Activated CD4-positive, CD25-positive, alpha-beta regulatory T cell treated with anti-CD3 and anti-CD28 coated beads, Interleukin-2, amount 50 U/mL, for 16 hours (primary cell): ENCODE results near the gene RALGAPA2.

ENCODE experiments used
- DNase-seq: peaks from one replicate; pipeline ENCODE4 v3.0.0-alpha.2; 2020; ENCODE audit warnings: low read depth, low spot score

The RALGAPA2 gene

DNA sequence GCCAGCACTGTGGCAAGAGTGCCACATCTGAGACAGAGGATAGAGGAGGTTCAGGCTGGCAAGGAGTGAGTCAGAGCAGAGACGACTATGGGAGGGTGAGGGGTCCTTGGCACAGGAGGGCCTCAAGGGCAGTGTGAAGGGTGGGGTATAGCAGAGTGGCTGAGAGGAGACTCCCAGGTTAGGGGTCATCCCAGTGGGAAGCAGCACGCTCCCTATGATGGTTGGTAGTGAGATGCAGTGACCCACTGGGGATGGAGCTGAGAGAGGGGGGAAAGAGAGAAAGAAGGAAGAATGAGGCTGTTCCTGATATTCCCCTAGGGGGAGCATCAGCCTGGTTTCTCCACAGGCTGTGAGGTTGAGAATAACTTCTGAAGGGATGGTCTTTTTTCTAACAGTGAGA, 247.2 kb downstream of the RALGAPA2 start:
- no peak for DNase-seq

DNA sequence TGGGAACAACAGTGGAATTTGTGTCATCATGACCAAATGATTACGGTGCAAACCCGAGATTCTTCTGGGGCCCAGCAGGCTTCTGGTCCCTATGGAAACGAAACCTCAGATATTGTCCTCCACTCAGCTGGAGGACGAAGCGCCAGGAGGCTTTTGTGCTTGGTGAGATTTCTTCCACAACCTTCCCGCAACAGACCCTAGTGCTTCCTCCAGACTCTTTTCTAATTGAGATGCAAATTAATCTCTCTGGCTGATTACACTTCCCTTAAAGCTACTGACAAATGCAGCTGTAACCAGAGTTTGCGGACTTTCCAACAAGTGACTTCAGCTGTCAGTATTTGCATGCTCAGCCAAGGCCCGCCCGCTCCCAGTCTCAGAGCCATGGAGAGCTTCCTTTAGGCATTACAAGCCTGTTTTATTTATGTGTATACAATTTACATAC, 248.5 kb downstream of the RALGAPA2 start:
- no peak for DNase-seq

DNA sequence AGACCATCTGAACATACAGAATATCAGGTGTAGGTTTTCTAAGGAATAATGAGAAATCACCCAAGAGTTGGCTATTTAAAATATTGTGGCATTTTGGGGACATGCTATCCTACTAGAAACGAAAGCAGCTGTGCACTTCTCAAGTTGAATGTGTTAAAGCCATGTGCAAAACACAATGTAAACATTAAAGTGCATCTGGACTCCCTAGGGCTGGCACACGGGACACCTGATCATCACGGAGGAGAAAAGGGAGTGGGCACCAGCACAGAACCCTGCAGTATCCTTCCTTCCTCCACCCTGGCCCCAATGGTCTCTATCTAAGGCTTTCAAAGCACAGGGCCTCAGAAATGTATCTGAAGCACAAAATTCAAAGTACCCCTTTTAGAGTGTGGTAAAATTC, 250.3 kb downstream of the RALGAPA2 start:
- DNase-seq, result no peak

DNA sequence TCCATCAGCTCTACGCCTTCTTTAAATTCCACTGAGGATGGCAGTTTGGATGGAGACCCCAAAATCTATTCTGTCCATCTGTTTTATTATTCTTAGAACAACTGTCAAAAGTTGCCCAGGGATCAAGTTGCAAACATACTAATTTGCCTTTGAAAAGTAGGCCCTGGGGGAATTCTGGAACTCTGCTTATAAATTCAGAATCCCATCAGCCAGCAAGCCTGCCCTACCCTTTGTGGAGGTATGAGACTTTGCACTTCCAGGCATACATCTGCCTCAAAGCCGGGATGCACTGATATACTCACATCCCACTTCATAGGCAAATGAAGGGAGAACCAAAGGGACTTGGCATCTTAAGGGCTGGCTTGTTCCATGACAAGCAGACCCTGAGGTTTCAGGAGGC, 250.9 kb downstream of the RALGAPA2 start:
- no peak for DNase-seq

DNA sequence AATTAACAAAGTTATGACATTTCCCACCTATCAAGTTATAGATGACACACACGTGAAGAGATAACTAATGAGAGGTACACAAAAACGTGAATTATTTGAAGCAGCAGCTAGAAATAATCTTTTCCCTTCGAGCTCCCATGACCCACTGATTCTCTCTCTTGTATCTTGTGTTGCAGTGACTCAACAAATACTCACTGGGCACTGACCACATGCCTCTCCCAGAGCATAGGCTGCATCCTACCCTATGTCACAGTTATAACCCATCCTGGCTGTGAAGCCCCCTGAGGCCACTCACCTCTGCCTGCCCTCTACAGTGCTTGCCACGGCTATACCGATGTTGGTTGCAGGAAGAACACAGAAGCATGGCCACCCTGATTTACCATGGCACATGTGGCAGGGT, 252.7 kb downstream of the RALGAPA2 start:
- no peak for DNase-seq

DNA sequence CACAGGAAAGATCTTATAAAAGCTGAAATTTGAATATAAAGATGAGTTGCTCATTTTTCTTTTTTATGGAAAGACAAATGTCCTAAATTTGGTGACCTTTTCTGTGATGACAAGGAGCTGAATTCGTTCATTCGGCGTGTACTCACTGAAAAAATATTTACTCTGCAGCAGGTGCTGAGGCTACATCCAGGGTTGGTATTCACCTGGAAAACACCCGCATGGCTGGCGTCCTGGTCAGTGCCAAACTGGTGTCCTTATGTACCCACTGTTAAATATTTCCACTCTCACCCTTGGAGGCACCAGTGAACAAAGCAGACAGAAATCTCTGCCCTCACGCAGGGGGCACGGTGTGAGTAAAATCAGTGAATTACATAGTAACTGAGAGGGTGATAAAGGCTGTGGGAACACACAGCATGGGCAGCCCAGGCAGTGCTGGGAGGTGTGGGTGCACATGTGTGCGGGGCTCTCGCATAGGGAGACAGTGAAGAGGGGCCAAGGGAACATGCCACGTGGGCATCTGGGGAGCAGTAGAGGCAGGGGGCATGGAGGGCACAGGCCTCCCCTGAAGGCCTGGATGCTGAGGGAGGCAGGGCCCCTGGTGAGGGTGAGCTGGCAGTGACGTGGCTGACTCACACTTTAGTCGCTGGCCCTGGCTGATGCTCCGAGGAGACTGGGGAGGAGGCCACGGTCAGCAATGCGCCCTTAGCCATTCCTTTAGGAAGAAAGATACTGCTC, 254.9 kb downstream of the RALGAPA2 start:
- no peak for DNase-seq

DNA sequence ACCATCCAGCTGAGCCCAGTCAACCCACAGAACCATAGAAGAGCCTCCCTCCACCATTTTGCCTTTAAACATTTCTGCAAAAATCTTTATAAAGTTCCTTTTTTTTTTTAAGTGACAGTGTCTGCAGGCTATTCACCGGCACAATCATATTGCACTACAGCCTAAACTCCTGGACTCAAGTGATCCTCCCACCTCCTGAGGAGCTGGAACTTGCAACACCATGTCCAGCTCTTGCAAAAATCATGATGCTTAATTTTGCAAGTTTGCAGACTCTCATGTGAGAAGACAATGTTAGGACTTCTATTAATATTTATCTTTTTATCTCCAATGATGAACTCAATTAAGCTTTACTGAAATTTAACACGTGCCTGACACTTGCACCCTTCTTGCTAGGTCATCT, 255.7 kb downstream of the RALGAPA2 start:
- DNase-seq, result no peak

DNA sequence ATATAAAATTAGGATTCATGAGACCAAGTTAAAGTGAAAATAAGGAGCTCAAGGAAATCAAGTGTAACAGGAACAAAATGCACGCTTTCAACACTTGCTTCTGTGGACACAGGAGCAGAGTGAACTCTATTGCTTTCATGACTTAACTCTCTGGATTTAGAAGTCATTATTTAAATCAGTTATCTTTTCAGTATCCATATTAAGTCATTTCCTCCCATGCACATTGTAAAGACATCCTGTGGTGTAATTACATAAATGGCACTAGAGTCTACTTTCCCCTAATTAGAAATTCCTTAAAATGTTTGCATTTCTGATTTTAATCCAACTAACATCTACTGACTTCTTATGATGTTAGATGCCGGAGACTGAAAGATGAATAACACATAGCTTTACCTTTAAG, 256.5 kb downstream of the RALGAPA2 start:
- DNase-seq, result no peak

DNA sequence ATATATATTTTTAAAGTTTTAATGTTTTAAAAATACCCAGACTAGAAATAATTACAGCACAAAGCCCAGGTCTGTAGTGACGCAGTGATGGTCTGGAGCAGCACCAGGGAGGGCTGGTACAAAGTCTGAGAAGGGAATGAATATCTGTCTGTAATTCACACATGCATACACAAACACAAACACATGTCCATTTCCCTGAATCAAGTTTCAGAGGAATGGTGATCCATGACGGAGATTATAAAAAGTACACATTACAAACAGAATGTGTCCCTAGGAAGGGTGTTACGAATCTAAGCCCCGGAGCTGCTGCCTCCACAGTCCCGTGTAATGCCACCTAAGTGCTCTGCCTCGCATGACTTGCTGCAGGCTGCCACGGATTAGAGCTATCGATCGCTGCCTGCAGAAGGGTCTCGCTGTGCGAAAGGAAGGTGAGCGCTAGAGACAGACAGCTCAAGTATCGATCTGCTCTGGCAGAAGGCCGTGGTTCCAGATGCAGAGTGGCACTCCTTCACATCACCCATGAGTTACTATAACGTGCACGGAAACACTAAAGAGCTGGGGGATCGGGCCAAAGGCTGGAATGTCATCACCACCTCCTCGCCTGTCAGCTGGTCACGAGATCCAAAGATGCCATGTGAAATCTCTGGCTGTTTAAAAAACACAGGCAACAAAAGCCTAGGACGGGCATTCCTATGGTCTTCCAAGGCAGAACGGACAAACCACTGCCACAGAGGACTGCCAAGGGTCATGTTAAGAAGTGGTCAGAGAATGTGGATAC, 257.4 kb downstream of the RALGAPA2 start:
- DNase-seq, result no peak

DNA sequence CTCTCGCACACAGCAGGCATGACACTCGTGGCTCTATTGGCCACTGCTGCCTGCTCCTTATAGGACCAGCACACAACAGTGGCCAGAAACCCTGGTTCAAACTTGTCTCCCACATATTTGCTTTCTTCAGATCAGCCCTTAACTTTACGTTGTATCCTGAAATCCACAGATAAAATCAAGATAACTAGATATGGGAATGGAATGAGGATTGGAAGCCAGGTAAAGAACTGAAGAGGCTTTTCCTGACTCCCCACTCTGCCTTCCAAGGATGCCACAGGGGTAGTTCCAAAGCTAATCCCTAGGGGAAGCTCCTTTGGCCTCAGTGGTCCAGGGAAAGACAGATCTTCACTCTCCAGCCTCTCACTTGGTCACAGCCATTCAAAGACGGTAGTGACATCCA, 258.1 kb downstream of the RALGAPA2 start:
- DNase-seq, result no peak

DNA sequence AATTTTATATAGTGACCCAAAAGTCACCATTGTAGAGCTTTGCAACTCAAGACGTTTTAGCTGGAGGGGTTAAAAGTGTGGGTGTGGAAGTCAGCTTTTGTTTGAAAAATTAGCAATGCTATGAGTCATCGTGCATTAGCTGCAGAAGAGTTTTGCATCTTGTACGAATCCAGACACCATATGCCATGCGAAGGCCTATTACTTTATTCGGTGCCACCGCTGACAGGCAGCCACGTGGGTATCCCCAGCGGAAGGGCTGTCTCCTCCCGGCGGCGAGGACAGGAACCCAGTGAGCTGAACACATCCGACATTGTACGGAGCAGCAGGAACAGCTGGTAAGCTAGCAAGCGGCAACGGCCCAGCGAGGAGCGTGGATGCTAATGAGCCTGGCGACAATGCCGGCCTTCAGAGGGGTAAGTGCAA, 260.2 kb downstream of the RALGAPA2 start:
- peak; percentile 12 for DNase-seq

DNA sequence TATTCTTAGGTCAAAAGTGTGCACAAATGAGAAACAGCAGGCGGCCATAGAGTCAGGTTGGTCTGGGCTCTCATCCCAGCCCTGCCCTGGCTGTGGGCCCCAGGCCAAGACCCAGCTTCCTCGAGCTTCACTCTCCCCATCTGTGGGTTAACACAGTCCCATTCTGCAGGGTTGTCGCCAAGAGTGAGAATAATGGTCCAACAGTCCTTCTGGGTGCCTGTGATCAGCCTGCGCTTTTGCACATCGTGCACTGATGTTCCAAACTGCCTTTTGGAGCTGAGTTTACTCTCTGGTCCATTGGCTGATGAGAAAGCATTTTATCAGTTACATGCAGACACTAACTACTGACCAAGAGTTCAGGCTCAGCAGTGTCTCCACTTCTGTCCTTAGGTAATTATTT, 261.9 kb downstream of the RALGAPA2 start:
- DNase-seq, result no peak

DNA sequence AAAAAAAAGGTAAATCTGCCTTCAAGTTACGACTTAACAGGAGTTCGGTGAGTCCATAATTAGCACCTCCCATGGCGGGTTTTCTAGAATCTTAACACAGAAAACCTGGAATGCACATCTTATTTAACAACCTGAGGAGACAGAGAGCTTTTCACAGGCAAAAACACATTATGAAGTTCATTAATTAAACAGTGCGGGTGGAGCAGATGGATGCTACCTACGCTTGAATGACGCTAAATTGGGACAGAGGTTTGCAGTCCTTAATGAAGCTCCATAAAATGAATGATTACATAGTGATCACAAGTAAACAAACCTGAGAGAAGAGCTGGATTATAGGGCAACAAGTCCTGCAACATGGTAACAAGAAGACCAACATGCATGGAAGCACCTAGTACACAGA, 263.6 kb downstream of the RALGAPA2 start:
- no peak for DNase-seq

DNA sequence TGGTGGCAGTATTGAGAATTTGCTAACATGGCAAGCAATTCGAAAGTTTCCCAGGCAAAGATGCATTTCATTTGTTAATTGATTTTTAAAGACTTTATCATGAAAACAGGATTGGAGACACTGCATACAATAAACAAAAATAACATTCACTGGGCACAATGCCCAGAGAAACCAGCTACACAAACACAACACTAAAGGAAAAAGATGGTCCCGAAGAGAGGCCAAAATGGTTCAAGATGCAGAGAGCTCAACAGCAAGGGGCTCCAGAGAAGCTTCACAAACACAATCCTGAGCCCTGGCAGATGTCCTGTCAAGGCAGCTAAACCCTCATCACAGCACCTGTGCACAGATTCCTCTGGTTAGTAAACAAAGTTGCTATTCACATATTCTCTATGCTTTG, 265.2 kb downstream of the RALGAPA2 start:
- no peak for DNase-seq

DNA sequence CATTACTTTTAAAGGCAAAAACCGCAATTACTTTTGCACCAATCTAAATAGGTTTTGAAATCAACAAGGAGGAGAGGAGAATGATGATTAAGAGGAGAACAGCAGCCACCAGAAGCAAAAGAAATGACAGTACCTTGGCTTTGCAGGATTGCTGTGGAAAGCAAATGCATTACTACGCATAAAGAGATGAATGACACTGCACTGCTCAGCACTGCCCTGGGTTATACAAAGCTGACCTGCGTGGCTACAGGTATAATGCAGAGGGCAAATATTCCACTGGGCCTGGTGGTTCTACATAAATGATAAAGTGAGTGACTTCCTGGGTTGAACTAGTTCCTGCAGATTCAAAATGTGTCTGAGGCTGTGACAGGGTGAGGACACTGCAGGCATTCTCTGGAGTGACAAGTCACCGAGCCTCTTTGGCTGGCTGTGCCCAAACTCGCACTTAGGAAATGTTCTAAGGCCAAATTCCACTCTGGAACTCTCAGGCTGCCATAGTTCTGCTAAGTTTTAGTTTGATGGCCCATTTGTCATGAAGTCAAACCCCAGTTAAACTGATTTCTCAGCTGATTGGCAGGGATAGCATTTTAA, 265.9 kb downstream of the RALGAPA2 start:
- DNase-seq, result no peak

DNA sequence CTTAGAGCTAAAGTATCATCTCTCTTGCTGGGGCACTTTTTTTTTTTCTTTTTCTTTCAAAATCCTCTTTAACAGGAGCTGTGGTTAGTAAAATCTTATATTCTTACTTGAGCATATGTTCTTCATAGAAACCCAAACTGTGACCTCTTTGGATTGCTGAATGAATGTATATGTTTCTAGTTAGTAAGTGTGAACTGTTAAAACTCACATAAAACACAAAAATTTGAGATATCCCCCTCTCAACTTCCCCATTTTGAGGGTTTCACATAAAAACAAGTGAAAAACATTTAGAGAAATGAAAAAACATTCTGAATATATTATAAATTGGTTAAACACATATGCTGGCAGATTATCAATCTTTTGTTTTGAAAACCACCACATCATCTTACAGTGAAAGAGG, 266.4 kb downstream of the RALGAPA2 start:
- DNase-seq, result no peak

DNA sequence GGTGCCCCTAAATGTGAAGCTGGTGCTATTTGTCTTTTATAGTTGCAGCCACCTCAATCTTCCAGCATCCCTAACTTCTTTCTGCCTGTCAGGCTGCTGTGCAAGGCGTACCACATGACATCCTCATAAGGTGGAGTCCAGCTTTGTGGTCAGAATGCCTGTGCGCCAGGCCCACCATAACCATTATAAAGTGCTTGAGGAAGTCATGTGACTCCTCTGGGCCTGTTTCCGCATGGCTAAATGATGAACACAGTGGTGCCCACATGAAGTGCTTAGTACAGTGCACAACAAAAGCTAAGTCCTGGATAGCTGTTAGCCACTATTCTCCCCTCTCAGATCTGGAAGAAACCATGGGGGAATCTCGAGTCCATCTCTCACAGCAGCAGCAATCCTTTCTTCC, 268.9 kb downstream of the RALGAPA2 start:
- DNase-seq, result no peak

DNA sequence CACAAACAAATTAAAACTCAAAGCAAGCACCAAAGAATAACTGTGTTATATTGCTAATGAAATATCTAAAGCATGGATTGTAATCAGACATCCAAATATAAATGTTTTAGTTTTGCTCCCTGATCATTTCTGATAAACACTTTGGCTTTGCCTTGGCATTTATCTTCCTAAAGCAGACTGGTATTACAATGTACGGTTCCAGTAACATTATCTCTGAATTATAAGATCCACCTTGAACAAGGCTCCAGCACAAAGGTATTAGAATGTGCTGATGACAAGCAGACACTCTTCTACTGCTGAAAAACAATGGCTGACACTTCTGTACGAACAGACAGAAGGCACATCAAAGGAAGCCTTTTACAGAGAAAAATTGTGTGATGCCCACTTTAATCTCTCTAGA, 270.0 kb downstream of the RALGAPA2 start:
- DNase-seq, result no peak

DNA sequence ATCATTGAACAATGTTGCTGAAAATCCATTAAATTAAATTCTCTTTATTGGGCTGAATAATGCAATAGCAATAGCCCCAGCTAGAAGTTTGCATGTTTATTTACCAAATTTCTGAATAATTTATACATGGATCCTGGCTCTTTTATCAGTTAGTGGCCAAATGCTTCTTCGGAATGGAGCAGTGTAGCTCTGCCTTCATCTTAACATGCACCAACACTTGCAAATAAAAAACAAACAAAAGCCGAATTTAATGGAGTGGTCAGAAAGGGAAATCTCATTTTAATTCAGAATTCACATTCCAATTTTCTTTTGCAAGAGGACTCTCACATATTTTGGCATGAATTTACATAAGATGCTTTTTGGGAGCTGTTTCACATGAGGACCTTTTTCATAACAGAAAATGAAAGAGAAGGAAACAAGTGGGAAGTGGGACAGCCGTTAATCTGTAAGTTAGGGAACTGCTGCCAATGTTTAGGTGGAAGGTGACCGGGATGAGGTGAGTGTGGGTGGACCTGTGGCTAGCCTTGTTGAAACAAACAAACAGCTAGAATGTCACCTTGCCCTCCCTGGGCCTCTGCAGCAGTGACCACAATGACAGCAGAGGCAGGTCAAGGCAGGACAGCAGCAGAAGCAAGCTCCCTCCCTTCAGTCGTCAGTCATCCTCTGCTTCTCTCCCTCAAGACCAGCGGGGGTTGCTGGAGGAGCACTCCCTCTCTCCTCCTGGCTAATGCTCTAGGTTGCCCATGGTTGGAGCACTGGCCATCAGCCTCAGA, 271.4 kb downstream of the RALGAPA2 start:
- no peak for DNase-seq

DNA sequence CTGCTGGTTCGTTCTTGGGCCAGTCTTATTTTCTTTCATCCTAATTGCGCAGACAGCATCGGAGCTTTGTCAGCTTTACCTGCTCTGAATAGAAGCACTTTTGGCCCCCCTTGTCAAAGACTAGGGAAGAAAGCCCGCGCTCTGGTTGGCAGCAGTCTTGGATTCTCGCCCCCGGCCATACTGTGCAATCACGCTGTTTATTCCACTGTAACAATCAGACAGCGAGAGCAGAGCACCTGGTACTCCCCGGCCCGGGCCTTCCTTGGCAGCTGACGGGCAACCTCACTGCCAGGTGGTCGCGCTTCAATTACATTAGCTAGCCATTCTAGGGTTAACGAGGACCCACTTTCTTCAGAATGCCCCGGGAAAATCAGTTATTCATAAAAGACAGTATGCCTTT, 272.0 kb downstream of the RALGAPA2 start:
- no peak for DNase-seq

DNA sequence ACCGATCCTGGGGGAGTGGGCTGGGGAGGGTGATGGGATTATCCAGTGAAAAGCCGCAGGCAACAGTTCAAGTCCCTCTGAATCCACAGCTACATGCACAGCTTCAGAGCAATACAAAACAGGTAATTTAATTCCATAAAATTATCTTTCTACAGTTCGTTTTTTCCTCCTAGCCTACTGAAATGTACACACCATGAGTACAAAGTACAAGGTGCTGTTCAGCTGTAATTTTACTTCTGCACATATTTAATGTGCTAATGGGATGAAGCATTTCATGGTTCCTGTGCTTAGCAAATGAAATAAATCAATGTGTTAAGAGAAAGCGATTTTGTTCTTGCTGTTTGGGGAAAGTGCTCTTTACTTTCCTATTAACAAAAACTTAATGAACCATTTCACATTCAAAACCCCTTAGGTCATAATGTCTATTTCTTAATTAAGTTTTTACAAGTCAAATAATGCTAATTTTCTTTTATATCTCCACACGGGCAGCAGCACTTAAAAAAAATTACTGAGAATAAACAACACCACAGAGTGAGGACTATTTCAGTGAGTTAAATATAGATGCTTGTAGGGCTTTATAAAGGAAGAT, 272.7 kb downstream of the RALGAPA2 start:
- DNase-seq, result no peak

DNA sequence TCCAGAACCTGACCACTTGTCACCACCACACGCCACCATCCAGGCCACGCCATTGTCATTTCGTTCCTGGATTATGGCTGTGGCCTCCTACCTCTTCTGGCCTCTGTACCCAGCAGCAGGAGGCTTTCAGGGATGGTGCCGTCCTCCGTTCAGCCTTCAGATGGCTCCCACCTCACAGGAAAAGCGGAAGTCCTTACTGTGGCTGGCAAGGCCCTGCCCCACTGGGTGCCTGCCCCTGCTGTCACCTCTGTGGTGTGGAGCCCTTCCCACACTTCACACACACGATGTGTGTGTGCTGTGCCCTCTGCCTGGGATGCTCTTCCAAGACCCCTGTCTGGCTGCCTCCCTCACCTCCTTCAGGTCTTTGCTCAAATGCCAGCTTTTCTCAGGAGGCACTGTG, 275.1 kb downstream of the RALGAPA2 start:
- DNase-seq, result no peak
